HG03521 (cell line): ENCODE data around the gene PNRC1.
A peak's percentile ranks its signal among the peaks of the same experiment; 100 is the strongest.
"Not testable (repeated sequence)": the region's sequence is repeated elsewhere in the genome, so short reads cannot be mapped to it uniquely, and the experiment has no call there.

Experiments used
- ATAC-seq: cut with Tn5 transposase; IDR thresholded peaks from one replicate; pipeline ENCODE4 v1.9.1; 2021; ENCODE audit warnings: mild to moderate bottlenecking, moderate library complexity; ENCODE audit not compliant: unreplicated experiment

Gene PNRC1

GRCh38 chr6:89058627-89059026 is 21.9 kb upstream of the PNRC1 start:
- no peak for ATAC-seq

DNA sequence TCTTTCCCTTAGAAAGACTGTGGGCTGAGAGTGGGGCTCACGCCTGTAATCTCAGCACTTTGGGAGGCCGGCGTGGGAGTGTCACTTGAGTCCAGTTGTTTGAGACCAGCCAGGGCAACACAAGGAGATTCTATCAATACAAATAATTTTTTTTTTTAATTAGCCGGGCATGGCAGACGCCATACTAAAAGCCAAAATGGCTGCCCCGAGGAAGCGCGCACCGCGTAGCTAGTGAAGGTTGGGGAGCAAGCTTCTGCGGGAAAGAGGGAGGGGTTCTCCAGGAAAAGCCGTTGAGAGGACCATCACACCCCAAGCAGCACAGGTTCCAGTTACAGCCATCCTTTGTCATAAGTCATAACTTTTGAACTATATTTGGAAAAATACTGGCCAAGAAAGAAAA is 21.3 kb upstream of the PNRC1 start:
- ATAC-seq, result no peak

DNA sequence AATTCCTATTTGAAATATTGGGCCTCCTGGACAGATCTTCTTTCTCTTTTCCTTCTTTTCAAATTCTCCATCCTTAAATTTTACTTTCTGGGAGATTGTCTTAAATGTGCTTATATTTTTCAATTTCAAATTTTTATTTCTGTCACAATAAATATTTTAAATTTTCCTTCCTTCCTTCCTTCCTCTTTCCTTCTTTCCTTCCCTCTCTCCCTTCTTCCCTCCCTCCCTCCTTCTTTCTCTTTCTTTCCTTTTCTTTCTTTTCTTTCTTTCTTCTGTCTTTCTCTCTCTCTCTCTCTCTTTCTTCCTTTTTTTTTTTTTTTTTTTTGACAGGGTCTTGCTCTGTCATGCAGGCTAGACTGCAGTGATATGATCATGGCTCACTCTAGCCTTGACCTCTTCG is 16.7 kb upstream of the PNRC1 start:
- ATAC-seq, result no peak

GRCh38 chr6:89064931-89065330 is 15.6 kb upstream of the PNRC1 start:
- ATAC-seq, result not testable (repeated sequence)

- ATAC-seq, result not testable (repeated sequence)
Observed at GRCh38 chr6:89066121-89066520, 14.4 kb upstream of the PNRC1 start.

DNA sequence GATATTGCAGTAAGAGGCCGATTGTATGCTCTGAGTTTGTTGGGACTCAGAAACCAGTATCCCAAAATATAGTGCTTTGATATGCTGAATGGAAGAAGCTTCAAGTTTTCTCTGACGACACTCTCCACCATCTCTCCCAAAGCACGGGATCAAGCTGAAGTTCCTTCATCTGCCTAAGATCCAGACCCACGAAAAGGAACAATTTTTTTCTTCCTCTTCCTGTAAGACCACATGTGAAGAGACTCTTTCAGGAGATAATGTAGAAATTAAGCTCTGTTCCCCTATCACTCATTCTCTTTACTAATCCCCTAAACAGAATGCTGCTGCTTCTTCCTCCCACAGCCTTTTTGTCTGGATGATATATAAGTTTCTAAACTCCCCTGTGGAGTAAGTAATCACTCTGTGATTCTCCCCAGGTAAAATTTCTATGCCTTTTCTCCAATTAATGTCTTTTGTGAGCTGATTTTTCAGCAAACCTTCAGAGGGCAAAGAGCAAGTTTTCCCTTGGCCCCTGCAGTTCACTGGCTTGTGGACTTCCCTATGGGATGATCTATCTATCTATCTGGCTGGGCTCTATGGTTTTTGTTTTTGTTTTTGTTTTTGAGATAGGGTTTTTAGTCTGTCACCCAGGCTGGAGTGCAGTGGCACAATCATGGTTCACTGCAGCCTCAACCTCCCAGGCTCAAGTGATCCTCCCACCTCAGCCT is 13.5 kb upstream of the PNRC1 start:
- no peak for ATAC-seq

DNA sequence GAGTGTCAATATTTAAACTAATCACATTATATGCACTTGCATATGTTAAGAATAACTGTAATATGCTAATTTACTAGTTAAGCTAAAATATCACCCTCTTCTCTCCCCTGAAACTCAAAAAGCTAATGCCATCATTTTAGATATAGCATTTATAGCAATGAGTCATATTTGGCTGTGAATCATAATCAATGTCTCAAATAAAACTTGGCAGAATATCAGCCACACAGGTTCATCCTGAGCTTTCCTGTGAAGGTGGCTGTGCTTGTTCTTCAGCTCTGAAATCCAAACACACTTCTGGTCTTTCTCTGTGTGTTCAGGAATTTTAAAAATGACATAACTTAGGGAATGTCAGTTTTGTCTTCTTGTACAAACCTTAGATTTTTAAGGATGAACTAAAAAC is 12.8 kb upstream of the PNRC1 start:
- ATAC-seq, result no peak

- ATAC-seq, result no peak
Observed at GRCh38 chr6:89068695-89069094, 11.9 kb upstream of the PNRC1 start.

DNA sequence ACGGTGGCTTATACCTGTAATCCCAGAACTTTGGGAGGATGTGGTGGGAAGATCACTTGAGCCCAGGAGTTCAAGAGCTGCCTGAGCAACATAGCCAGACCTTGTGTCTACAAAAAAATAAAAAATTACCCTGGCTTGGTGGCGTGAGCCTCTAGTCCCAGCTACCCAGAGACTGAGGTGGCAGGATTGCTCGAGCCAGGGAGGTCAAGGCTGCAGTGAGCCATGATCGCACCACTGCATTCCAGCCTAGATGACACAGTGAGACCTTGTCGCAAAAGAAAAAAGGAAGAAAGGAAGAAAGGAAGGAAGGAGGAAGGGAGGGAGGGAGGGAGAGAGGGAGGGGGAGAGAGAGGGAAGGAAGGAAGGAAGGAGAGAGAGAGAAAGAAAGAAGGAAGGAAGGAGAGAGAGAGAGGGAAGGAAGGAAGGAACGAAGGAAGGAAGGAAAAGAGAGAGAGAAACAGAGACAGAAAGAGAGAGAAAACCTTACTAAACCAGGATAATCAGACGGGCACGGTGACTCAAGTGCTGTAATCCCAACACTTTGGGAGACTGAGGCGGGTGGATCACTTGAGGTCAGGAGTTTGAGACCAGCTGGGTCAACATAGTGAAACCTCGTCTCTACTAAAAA is 10.9 kb upstream of the PNRC1 start:
- ATAC-seq, result no peak

DNA sequence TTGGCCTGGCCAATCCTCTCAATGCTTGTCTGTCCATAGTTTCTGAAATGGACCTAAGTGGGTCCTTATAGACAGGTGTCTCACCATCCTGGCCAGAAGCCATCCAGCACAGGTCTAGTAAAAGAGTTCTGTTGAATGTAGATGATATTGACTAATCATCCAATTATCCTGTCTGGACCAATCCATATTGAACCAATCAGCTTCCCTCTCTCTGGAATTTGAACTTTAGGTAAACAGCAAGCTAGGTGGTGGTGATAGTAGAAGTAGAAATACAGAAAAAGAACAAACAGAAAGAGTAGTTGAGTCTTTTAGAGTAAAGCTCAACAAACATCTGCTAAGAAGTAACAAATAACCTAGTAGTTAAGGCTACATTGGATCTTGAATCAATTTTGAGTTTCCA is 9.5 kb upstream of the PNRC1 start:
- no peak for ATAC-seq

DNA sequence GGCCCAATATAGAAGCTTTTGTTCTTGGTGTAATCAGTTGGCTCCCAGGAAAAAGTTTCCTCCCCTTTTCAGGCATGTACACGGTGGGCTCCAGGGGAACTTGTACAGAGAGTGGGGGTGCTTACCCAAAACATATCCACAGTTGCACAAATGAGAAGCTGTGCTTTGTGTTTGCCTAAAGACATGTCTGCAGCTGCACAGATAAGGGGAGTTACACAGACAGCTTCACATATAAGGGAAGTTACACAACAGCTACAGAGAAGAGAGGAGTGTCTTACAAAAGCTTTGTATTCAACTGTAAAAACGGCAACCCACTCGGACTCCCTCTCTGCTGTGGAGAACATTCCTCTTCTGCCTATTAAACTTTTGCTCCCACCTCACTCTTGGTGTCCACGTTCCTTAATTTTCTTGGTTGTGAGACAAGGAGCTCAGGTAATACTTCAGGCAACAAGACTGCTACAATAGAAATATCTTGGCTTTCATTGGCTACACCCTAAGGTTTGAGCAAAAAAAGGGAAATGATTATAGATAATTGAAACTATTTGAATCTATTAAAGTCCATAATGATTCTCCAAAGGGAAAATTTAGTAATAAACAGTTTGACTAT is 7.4 kb upstream of the PNRC1 start:
- ATAC-seq, result no peak

GRCh38 chr6:89073840-89074239 is 6.7 kb upstream of the PNRC1 start:
- ATAC-seq, result no peak

GRCh38 chr6:89079511-89080234 is 878 bp upstream of the PNRC1 start:
- ATAC-seq, result no peak

DNA sequence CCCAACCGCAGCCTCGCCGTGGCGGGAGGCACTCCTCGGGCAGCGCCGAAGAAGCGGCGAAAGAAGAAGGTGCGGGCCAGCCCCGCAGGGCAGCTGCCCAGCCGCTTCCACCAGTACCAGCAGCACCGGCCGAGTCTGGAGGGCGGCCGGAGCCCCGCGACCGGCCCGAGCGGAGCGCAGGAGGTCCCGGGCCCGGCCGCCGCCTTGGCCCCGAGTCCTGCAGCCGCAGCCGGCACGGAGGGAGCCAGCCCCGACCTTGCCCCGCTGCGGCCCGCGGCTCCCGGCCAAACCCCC is 525 bp downstream of the PNRC1 start:
- no peak for ATAC-seq

- peak; percentile 57 for ATAC-seq
Observed at GRCh38 chr6:89081423-89082322, 1.1 kb downstream of the PNRC1 start.

DNA sequence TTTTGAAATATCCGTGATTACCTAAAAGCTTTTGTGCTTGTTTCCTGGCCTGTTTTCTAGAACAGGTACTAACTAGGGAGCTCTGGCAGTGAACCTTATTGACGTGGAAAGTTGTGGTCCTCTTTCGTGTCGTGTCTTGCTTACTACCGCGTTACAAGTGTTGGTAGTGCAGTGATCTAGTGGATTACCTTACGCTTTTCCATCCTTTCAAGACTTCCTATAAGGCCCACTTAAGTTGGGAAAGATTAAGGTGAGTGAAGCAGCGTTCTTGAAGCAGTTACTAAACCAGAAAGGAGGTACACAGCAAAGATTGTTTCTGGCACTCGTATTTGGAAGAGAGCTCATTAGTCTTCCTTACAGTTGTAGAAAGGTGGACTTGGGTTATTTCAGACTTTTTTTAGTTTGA is 1.9 kb downstream of the PNRC1 start:
- ATAC-seq, result no peak

DNA sequence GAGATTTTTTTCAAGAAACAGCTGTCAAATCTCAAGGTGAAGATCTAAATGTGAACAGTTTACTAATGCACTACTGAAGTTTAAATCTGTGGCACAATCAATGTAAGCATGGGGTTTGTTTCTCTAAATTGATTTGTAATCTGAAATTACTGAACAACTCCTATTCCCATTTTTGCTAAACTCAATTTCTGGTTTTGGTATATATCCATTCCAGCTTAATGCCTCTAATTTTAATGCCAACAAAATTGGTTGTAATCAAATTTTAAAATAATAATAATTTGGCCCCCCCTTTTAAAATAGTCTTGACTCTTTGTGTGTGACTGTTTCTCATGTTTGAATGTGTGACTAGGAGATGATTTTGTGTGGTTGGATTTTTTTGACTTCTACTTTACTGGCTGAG is 4.0 kb downstream of the PNRC1 start:
- ATAC-seq, result no peak

GRCh38 chr6:89084954-89085353 is 4.4 kb downstream of the PNRC1 start:
- ATAC-seq, result no peak

GRCh38 chr6:89085409-89086205 is 5.1 kb downstream of the PNRC1 start:
- no peak for ATAC-seq

GRCh38 chr6:89087881-89088280 is 7.3 kb downstream of the PNRC1 start:
- ATAC-seq, result no peak
